GM12891 (cell line): ENCODE results near the gene KAZN.

ENCODE experiments used
- POLR2A ChIP-seq: IDR thresholded peaks from 2 replicates; pipeline ENCODE4 v1.6.1; 2011; ENCODE audit warnings: low read depth, low read length, control low read depth
- SPI1 ChIP-seq: IDR thresholded peaks from 2 replicates; pipeline ENCODE4 v1.6.1; 2011; ENCODE audit warnings: low read depth, low read length, control low read depth

GRCh38 chr1:14930247-14930965, 331.9 kb downstream of the KAZN start:
- TF ChIP-seq SPI1 (no peak), POLR2A (no peak)
